ENCODE results near the gene UBE2O.

The UBE2O gene

GRCh38 chr17:76439314-76439928 is 13.5 kb downstream of the UBE2O start:
- H3K4me3 ChIP-seq (replicated peaks; ENCODE audit: low read depth, low read length) = no peak overlapping the region
- TF ChIP-seq, protein P1, sequence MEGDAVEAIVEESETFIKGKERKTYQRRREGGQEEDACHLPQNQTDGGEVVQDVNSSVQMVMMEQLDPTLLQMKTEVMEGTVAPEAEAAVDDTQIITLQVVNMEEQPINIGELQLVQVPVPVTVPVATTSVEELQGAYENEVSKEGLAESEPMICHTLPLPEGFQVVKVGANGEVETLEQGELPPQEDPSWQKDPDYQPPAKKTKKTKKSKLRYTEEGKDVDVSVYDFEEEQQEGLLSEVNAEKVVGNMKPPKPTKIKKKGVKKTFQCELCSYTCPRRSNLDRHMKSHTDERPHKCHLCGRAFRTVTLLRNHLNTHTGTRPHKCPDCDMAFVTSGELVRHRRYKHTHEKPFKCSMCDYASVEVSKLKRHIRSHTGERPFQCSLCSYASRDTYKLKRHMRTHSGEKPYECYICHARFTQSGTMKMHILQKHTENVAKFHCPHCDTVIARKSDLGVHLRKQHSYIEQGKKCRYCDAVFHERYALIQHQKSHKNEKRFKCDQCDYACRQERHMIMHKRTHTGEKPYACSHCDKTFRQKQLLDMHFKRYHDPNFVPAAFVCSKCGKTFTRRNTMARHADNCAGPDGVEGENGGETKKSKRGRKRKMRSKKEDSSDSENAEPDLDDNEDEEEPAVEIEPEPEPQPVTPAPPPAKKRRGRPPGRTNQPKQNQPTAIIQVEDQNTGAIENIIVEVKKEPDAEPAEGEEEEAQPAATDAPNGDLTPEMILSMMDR (IDR thresholded peaks at IDR 0.05; ENCODE audit: low read length, missing control alignments) = no peak
- no peak for DNase-seq (ENCODE audit: low read depth)

- TF ChIP-seq, protein P1 (IDR thresholded peaks at IDR 0.05; ENCODE audit: low read length, missing control alignments) = no peak
- no peak for DNase-seq (ENCODE audit: low read depth)
- H3K4me3 ChIP-seq (replicated peaks; ENCODE audit: low read depth, low read length) = no peak overlapping the region
Observed at GRCh38 chr17:76438906-76439305, 14.0 kb downstream of the UBE2O start.

DNA sequence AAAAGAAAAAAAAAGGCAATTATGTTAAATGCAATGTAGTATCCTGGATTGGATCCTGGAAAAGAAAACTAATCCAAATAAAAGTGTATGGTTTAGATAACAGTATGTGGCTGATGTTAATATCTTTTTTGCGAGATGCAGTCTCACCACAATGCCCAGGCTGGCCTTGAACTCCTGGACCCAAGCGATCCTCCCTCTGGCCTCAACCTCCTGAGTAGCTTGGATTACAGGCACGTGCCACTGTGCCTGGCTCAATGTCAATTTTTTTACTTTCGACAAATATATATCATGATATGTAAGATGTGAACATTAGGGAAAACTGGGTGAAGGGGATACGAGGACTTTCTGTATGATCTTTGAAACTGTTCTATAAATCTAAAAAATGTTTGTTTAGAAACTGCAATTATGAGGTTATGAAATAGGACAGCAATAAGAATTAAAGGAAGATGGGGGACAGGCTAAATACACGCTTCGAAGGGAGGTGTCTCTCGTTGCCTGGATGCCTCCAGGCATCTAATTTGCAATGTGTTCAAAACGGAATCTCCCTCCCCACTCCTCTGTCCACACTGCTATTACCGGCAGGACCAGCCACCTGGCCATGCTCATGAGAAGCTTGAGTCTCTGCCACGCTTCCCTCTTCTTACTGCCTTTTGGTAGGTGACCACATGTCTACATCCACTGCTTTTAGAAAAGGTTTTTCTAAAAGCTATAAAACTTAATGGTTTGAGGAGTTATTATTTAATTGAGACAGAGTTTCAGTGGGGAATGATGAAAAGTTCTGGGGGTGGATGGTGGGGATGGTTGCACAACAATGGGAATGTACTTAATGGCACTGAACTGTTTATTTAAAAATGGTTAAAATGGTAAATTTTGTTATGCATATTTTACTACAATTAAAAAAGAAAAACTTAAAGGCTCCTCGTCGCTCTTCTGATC is 15.2 kb downstream of the UBE2O start:
- TF ChIP-seq, protein P1 (IDR thresholded peaks at IDR 0.05; ENCODE audit: low read length, missing control alignments) = no peak
- no peak for DNase-seq (ENCODE audit: low read depth)
- no peak overlapping the region for H3K4me3 ChIP-seq (replicated peaks; ENCODE audit: low read depth, low read length)

- TF ChIP-seq, protein P1 (IDR thresholded peaks at IDR 0.05; ENCODE audit: low read length, missing control alignments) = no peak
- DNase-seq (ENCODE audit: low read depth) = no peak
- H3K4me3 ChIP-seq (replicated peaks; ENCODE audit: low read depth, low read length) = no peak overlapping the region
Observed at GRCh38 chr17:76435751-76436150, 17.2 kb downstream of the UBE2O start.

- H3K4me3 ChIP-seq (replicated peaks; ENCODE audit: low read depth, low read length) = no peak overlapping the region
- DNase-seq (ENCODE audit: low read depth) = no peak
- TF ChIP-seq, protein P1 (IDR thresholded peaks at IDR 0.05; ENCODE audit: low read length, missing control alignments) = no peak
Observed at GRCh38 chr17:76434870-76435269, 18.1 kb downstream of the UBE2O start.

GRCh38 chr17:76433693-76434092 is 19.3 kb downstream of the UBE2O start:
- DNase-seq (ENCODE audit: low read depth) = no peak
- H3K4me3 ChIP-seq (replicated peaks; ENCODE audit: low read depth, low read length) = no peak overlapping the region
- TF ChIP-seq, protein P1 (IDR thresholded peaks at IDR 0.05; ENCODE audit: low read length, missing control alignments) = no peak

Measured in fibroblast of pulmonary artery (primary cell).